ENCODE results near the gene KSR2.

DNA sequence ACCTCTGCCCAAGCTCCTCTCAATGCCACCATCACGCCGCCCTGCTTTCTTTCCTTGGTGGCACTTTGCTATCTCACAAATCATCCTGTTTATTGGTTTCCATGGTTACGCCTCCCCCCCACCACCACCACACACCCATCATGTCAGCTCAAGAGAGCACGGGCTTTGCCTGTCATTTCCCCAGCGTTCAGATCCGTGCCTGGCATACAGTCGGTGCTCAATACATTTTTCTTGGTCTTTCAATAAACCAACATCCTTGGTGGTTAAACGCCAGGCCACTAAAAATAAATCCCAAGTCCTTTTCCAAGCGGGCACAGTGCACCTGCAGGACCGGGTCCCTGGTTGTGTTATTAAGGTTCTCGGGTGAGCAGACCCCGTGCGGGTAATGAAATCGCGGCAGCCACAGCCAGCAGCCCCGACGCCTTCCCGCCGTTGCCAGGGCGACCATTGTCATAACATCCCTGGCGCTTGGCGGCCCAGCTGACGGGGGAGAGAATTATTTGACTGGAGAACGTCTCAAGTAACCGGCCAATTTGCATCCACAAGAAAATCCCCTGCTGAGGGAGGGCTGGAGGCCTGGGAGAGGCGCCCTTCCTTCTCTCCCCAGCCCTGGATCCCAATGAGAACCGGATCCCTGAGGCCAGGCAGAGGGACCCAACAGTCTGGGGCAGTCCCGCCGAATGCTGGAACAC, 92.9 kb downstream of the KSR2 start:
- TF ChIP-seq, protein P1, sequence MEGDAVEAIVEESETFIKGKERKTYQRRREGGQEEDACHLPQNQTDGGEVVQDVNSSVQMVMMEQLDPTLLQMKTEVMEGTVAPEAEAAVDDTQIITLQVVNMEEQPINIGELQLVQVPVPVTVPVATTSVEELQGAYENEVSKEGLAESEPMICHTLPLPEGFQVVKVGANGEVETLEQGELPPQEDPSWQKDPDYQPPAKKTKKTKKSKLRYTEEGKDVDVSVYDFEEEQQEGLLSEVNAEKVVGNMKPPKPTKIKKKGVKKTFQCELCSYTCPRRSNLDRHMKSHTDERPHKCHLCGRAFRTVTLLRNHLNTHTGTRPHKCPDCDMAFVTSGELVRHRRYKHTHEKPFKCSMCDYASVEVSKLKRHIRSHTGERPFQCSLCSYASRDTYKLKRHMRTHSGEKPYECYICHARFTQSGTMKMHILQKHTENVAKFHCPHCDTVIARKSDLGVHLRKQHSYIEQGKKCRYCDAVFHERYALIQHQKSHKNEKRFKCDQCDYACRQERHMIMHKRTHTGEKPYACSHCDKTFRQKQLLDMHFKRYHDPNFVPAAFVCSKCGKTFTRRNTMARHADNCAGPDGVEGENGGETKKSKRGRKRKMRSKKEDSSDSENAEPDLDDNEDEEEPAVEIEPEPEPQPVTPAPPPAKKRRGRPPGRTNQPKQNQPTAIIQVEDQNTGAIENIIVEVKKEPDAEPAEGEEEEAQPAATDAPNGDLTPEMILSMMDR (IDR thresholded peaks at IDR 0.05; ENCODE audit: low read length), result no peak
- TF ChIP-seq EZH2 (IDR thresholded peaks at IDR 0.05; ENCODE audit: borderline replicate concordance, low read length), result no peak
